Stimulated activated CD4-positive, alpha-beta T cell treated with anti-CD3 and anti-CD28 coated beads, TNF-alpha, amount 100 ng/mL, for 24 hours (primary cell): ENCODE measurements around the gene PLA2G4A.
"Not testable (repeated sequence)": the region's sequence is repeated elsewhere in the genome, so short reads cannot be mapped to it uniquely, and the experiment has no call there.

Source experiments
- DNase-seq, 3 experiments: peaks; one replicate each; pipeline ENCODE4 v3.0.0-alpha.2; 2020; ENCODE audit warnings: low read depth in 3 of 3

Gene PLA2G4A

DNA sequence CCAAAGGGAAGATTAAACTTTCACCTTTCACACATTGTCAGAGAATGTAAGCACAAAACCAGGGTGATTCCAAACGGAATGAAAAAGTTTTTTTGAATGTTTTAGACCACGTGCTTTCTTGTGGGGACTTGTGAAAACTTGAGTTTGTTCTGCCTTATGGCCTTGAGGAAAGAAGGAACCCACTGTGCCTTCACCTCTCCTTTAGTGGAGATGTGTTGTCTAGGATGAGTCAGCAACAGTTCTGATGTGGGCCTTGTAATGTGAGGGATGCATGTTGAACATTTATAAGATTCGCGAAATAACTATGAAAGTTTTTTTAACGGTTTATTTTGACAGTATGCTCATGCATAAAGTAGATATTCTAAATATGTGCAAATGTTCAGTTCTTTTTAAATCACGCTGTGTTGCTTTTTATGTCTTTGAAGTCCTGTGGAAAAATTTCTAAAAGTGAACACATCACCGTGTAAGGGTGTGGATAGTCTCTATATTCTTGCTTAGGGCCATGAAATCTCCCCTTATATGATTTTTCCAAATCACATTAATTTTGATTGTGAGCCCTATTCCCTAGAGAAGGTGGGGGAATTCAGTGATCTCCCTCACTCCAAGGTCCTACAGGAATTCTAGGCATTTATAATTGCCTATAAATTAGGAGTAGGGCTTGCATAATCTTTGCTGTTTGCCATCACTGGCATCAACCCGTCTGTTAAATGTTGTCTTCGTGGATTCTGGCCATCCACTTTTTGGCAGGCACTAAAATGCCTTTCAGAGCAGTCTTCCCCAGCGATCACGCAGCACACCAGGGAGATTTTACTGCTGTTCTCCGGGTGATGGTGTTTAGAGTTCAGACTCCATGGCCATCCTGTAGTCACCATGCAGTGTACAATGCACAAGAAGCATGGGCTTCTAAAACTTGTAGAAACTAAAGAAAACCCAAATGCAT is 47.4 kb downstream of the PLA2G4A start:
- DNase-seq = no peak

DNA sequence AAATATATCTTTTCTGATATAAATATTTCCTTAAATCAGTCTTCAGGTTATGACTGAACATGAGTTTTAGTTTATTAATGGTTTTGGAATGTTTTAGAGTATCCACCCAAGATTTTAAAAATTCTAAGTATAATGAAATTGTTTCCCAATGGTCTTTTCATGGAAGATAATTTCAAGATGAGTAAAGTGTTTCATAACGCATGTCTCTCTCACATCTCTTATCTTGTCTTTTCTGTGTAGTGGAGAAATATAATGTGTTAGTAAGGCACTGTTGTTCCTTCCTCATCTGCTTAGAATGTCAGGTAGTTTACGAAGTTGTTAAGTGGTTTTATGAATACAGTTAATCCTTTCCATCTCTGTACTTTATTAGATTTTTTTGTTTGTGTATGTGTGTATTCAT is 49.6 kb downstream of the PLA2G4A start:
- DNase-seq = no peak

DNA sequence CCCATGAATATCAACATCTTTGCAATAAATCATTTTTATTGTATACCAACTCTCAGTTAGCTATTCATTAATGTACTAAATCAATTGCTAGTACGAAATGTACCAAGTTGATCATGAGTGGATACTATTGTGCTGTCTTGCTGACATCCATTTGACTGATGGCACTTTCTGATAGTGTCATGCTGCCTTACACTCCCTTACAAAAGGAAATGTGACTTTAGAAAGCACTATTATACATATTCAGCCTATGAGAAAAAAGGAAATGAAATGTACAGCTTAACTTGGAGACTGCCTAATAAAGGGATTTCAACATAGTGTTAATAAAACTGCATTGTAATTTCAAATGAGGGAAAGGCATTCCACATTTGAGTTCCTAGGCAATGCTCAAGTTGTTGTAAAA is 52.2 kb downstream of the PLA2G4A start:
- DNase-seq = no peak

DNA sequence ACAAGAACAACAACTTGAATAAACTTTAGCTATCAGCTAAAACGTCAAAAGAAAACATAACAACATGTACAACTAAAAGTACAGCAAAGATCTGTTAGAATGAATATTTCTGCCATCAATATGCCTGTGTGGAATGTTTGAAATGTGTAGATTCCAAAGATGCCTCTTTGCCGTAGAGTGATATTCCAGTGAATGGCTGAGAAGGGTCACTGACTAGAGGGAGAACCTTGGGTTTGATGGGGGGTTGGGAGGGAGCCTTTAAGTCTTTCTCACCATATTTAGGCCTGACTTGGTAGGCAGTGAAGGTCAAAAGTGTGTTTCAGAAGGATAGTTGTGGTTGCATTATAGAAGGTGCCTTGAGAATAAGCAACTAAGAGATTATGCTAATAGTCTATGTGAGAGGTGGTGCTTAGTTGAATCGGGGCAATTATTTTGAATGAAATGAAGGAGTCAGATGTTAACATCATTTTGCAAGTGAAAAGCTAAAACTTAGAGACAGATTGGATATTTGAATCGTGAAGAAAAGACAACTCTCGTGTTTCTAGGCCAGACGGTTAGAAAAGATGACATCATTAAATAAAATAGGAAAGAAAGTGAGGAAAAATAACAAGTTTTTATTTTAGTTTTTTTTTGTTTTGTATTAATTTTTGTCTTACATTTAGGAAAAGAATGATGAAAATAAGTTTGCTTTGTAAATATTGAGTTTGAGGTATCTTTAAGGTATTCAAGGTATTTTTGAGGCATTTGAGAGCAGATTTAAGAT is 53.8 kb downstream of the PLA2G4A start:
- DNase-seq = no peak

DNA sequence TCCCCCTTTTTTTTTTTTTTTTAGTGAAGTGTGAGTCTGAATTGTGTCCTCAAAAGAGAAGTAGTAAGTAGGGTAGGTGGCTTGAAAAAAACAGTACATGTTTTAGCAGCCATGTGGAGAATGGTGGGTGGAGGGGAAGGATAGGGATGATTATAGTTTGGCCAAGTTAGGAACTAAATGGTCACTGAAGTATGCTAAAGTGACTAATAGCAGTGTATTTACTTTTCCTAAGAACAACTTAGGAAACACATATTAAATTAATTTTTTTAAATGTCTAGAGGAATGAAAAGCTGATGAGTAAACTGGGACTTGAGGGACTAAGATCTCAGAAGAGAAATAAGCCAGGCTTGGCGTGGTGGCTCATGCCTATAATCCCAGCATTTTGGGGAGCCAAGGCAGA is 55.5 kb downstream of the PLA2G4A start:
- no peak for DNase-seq

DNA sequence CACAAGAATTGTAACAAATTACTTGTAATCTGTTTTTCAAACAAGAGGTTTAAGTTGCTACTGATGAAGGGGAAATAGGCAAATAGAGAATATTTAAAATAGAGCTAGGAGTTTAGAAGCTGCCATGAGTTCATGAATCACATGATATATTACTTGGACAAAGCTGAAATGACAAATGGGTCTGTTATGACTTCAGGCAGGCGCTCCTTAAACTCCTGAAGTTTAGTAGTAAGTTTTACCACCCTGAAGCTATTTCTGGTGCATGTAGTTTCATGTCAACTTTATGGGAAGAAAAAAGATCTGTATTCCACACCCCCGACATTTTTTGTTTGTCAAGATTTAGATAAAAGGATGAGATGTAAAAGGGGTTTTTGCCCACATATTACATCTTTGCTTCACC is 58.5 kb downstream of the PLA2G4A start:
- no peak for DNase-seq

DNA sequence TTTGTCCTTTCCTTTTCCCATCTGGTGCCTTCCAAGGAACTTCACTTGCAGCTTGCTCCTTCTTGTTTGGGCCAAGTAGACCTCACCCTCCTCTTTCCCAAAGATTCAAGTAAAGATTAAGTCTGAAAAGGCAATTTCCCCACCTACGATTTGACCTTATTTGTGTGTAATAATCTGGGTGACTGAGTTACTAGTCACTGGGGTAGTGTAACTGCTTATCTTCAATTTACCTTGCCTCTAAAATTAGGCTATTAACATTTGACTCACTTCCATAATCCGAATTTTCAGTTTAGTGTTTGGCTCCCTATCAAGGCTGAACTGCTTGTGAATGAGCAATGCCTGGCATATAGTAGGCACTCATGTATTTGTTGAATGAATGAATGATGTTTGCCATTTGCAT is 59.6 kb downstream of the PLA2G4A start:
- no peak for DNase-seq

DNA sequence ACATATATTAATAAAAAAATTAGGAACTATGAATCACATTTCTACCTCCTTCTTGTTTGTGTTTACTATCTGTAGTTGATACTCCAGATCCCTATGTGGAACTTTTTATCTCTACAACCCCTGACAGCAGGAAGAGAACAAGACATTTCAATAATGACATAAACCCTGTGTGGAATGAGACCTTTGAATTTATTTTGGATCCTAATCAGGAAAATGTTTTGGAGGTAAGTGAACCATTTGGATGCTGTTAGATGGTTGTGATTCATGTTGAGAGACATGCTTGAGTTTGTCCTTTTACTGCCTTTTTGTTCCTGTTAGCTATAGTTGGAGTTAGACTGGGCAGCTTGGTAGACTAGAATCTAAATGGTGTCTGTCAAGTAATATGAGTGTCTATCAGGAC is 64.2 kb downstream of the PLA2G4A start:
- no peak for DNase-seq

DNA sequence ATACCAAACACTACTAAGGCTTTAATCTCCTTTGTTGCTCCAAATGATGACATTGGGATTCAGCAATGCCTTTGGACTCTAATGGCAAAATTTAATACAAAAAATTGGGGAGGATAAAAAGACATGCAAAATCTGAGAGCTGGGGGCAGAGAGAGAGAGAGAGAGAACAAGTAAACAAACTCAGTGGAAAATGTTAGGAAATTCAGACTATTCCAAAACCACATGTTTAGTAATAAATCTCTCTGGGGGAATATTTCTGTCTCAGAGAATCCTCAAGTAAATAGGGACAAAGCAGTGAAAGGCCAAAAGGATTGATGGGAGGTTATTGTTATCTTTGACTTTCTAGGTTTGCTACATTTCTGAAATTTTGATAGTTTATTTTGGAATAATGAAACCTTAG is 65.7 kb downstream of the PLA2G4A start:
- no peak for DNase-seq

DNA sequence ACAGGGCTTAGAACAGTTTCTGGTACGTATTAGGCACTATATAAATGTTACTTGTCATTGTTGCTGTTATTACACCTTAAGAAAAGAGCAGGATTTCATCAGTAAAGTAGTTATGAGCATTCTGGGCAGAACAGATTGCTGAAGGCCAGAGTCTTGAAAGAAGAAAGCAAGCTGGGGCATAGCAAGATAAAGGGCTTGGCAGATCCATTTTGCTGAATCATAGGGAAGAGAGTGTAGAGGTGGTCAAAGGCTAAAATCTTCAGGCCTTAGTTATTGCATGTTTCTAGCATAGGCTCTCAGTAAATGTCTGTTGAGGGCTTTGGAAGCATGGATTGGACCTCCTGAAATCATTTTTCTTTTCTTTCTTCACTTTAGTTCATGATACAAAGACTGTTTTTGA is 67.5 kb downstream of the PLA2G4A start:
- no peak for DNase-seq

DNA sequence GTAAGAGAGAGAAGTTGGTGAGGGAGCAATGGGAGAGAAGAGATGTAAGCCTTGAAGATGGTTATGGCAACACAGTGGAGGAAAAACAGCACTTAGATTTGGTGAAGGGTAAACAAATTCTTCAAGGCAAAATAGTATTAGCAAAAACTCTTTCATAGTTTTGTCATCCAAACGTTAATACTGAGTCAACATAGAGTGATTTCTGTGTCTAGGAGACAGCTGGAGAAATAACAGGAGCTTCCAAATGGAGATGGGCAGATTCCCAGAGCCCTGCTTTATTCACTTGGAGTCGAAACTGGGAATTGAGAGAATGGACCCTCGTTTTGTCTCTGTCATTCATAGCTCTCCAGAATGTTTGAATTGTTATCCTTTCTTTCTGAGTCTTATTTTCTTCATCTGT is 68.3 kb downstream of the PLA2G4A start:
- no peak for DNase-seq

DNA sequence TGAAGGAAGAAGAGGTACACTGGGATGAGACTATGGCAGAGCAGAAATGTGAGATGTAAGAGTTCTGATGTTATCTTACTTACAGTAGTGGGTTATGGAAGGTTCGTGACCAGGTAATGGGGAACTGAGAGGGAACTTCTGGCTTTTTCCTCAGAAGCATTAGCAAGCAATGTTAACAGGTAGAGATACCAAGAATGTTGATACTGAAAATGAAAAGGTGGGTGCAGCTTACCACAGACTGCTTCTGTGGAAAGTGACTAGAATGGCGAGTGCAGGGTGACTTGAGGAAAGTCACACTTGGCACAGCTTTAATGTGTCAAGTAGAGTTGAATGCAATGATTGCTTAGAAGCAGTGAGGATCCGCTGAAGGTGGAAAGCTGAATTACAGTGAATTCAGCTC is 70.8 kb downstream of the PLA2G4A start:
- no peak for DNase-seq

DNA sequence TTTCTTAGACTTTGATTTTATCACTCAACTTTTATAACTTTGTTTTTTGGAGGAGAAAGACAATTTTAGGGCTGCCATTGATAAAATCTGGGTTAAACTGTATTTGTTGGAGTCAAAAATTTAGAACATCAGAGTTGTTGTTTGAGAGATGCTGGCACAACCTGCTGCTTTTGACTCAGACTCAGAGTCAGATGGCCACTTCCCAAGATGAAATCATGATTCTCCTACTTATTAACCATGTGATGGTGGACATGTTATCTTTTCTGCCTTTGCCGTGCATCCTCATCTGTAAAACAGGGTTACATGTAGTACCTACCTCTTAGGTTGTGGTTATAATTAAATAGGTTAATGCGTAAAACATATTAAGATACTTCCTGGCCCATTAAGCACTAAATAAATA is 71.2 kb downstream of the PLA2G4A start:
- no peak for DNase-seq

DNA sequence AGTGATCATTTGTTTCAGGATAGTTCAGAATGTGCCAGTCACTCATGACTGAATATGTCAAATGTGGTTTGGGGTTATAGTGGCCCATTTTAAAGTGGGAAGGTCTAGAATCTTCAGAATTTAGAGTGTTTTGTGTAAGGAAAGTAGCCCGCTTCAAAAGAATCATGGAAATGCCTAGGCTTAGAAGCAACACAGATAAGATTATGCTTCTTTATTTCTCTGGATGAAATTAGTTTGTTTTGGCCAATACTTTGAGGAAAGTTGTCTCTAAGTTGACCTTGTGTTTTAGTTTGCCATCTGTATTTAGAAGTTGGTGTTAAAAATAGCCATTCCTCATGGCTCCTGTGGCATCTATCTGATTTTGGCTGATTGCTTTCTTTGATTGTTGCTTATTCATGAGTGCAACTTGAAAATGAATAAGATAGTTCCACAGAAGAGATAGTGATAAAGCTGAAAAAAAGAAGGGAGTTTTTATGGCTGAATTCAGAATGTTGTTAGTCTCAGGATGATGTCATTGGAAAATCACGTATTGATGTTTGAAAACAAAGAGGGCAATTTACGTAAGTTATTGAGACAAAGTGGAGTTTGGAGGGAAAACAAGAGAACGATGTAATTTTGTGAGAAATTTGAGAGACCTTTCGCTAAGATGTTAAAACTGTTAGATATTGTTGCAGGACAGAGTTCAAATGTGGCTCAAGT is 71.9 kb downstream of the PLA2G4A start:
- no peak for DNase-seq

DNA sequence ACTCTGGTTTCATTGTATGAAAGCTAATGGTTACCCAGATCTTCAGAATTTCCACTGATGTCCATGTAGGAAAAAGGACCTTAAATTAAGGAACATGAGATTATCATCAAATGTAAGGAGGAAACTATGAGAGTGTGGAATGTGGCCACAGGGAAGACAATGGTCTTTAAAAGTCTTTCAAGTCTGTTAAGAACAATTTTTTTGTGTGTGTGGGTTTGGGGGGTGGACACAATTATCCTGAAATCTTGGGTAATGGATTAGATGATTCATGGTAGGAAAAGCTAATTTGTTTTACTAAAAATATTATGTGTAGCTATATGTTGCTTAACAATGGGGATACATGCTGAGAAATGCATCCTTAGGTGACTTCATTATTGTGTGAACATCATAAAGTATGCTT is 72.9 kb downstream of the PLA2G4A start:
- no peak for DNase-seq

DNA sequence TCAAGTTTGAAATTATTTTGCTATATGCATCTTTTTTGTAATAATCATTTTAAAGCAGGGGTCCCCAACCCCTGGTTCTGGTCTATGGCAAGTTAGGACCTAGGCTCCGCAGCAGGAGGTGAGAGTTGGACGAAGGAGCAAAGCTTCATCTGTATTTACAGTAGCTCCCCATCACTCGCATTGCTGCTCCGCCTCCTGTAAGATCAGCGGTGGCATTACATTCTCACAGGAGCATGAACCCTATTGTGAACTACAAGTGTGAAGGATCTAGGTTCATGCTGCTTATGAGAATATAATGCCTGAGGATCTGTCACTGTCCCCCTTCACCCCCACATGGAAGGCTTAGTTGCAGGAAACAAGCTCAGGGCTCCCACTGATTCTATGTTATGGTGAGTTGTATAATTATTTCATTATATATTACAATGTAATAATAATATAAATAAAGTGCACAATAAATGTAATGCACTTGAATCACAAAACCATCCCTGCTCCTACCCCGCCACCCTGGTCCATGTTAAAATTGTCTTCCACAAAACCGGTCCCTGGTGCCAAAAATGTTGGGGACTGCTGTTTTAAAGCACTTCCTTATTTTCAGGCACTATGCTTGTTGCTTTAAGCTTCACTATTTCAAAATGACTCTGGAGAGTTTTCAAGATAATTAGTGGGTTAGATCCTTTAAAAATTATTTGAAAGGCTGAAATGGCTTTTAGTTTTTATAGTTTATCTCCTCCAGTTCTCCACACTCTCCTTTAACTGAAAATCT is 74.8 kb downstream of the PLA2G4A start:
- DNase-seq = no peak

DNA sequence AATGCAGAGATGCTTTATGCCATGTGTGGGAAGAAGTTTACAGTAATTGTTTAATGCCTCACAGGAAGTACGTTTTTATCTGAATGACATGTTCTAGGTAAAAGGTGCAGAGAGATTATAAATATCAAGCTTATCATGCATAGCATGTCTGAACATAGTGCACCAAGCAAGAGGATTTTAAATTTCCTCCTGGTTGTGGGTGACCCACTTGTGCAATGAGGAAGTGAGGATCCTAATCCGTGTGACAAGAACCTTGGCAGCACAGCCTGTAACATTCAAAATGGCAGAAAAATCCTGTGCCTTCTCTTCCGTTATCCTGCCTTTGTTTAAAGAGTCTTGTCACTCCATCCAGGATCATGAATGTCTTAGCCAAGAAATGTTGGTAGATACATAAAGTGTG is 75.6 kb downstream of the PLA2G4A start:
- DNase-seq = no peak

DNA sequence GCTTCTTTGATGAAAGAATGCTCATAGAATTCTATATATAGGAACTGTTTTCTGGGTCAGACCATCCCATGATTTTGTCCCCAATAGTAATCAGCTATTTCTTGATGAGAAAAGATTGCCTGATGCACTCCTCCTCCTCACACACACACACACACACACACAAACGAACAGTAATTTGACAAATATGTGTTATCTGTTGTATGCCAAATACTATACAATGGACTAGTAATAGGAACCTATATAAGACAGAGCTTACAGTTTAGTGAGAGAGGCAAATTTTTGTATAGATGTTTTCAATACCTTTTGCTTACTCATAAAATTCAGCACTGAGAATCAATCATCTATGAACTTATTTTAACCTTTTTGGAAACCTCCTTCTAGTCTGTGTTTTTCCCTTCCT is 76.8 kb downstream of the PLA2G4A start:
- DNase-seq = no peak

DNA sequence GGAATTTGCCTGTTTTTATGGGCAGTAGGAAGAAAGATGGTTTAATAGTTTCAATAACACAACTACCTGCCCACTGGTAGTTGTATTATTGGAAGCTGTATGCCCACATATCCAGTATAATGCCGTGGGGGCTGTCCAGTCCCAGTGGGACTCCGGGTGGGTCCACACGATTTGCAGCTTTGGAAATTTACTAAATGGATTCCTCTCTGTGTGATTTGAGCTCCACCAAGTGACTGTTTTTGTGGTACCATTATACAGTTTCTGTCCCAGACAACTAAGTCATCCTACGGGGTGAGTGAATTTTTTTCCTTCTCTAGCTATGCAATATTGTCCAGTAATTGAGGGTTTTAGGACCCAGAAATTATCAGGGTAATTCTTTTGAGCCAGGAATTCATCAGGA is 86.8 kb downstream of the PLA2G4A start:
- DNase-seq = no peak

DNA sequence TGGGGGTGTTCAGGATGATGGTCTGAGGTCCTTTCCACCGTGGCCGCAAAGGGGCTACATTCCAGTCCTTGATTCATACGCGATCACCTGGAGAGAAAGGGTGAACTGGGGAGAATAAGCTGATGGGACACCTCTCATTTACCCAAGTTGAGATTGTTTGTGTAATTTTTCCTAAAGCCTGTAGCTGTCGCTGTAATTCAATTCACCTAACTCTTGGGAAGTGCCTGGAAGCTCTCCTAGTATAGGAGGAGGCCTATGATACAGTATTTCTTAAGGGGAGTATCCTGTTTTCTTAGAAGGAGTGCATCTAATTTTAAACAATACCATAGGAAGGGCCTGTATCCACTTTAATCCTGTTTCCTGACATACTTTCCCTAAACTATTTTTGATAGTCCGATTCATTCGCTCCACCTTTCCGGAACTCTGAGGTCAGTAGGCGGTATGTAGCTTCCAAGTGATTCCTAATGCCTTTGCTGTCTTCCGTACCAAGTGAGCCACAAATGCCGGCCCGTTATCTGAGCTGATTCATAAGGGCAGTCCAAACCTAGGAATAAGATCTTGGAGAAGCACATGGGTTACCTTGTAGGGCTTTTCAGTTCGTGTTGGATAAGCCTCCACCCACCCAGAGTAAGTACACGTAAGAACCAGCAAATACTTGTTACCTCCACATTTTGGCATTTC is 88.5 kb downstream of the PLA2G4A start:
- DNase-seq = not testable (repeated sequence)

DNA sequence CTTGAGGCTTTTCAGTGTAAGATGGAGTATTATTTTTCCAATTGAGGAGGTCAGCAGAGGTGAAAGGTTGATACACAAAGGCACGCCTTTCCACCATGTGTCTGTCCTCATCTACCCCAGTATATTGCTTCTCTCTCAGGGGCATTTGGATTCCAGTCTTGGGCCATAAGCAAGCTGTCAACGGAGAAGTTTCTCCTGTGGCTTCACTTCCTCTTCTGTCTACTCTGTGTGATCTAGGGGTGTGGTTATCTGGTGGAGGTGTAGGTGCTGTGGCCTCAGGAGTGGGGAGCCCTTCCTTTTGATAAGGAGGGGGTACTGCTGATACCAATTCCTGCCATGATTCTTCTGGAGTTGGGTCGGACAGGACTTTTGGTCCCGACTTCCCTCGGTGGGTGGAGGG is 92.6 kb downstream of the PLA2G4A start:
- not testable (repeated sequence) for DNase-seq
